Measurements from ENCODE around the gene GLG1. TPM values are rescaled to one million over a fixed set of nuclear protein-coding genes. Genes with fewer than 3 reads are reported as not detected.

The GLG1 gene
- total and polyA plus RNA-seq, 2 donors (not counting 3 experiments of a cell fraction or from before 2014, with no cell fraction given): 86.3 to 165 TPM

GRCh38 chr16:74485916-74486315, 121.0 kb downstream of the GLG1 start:
- Histone ChIP-seq H3K36me3 (ENCODE audit: control insufficient read depth in 2 of 2, extremely low read depth in 1 of 2, insufficient read depth in 2 of 2, low read length in 2 of 2) (peaks cover 3 to 5% of the 10 kb centered on the region in 2 experiments), H3K79me2 (ENCODE audit: control insufficient read depth, insufficient read depth, low read length) (no peaks in the 10 kb centered on the region), H2AFZ (ENCODE audit: low read depth, low read length) (no peak overlapping the region), H3K9ac (replicated peaks; ENCODE audit: extremely low read depth, insufficient read depth, low read length) (no peak overlapping the region), H3K27me3 (ENCODE audit: control insufficient read depth in 2 of 2, insufficient read depth in 2 of 2, low read length in 2 of 2) (no peaks in the 10 kb centered on the region), H4K20me1 (replicated peaks; ENCODE audit: control insufficient read depth, extremely low read depth, insufficient read depth, low read length) (no peaks in the 10 kb centered on the region), H3K4me3 (replicated peaks in 1 of 3; ENCODE audit: insufficient read depth in 1 of 3, low read depth in 1 of 3, low read length in 3 of 3) (no peak overlapping the region), H3K4me1 (ENCODE audit: control insufficient read depth, extremely low read depth, insufficient read depth, low read length) (peaks cover 2% of the 10 kb centered on the region), H3K4me2 (ENCODE audit: insufficient read depth, low read length) (no peak overlapping the region), H3K9me1 (replicated peaks; ENCODE audit: control insufficient read depth, extremely low read depth, insufficient read depth, low read length) (no peaks in the 10 kb centered on the region), H3K27ac (ENCODE audit: insufficient read depth, low read depth, low read length) (no peak overlapping the region), H3K9me3 (replicated peaks; ENCODE audit: control insufficient read depth, insufficient read depth, low read length) (no peaks in the 10 kb centered on the region)
- TF ChIP-seq POLR2AphosphoS5 (IDR thresholded peaks at IDR 0.05; ENCODE audit: insufficient read depth, low read depth, low read length): no peak
- no peak for TF ChIP-seq POLR2A (IDR thresholded peaks at IDR 0.05; ENCODE audit: low read depth, low read length)
- TF ChIP-seq, protein P1, sequence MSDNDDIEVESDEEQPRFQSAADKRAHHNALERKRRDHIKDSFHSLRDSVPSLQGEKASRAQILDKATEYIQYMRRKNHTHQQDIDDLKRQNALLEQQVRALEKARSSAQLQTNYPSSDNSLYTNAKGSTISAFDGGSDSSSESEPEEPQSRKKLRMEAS (IDR thresholded peaks at IDR 0.05; ENCODE audit: insufficient read depth, insufficient read length): no peak
- TF ChIP-seq JUN (IDR thresholded peaks at IDR 0.05; ENCODE audit: borderline replicate concordance, insufficient read depth, insufficient read length, low read depth): no peak
- TF ChIP-seq, protein P2, sequence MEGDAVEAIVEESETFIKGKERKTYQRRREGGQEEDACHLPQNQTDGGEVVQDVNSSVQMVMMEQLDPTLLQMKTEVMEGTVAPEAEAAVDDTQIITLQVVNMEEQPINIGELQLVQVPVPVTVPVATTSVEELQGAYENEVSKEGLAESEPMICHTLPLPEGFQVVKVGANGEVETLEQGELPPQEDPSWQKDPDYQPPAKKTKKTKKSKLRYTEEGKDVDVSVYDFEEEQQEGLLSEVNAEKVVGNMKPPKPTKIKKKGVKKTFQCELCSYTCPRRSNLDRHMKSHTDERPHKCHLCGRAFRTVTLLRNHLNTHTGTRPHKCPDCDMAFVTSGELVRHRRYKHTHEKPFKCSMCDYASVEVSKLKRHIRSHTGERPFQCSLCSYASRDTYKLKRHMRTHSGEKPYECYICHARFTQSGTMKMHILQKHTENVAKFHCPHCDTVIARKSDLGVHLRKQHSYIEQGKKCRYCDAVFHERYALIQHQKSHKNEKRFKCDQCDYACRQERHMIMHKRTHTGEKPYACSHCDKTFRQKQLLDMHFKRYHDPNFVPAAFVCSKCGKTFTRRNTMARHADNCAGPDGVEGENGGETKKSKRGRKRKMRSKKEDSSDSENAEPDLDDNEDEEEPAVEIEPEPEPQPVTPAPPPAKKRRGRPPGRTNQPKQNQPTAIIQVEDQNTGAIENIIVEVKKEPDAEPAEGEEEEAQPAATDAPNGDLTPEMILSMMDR (IDR thresholded peaks at IDR 0.05; ENCODE audit: extremely low read depth in 1 of 2, insufficient read depth in 1 of 2, low read depth in 1 of 2, low read length in 2 of 2): no peak
- no peak for TF ChIP-seq FOS (IDR thresholded peaks at IDR 0.05; ENCODE audit: borderline replicate concordance, insufficient read depth, low read length)
- TF ChIP-seq MYC (IDR thresholded peaks at IDR 0.05; ENCODE audit: low read depth, low read length): no peak
- TF ChIP-seq EZH2 (IDR thresholded peaks at IDR 0.05; ENCODE audit: borderline replicate concordance, low read depth, low read length, severe bottlenecking): no peak
- TF ChIP-seq GATA2 (IDR thresholded peaks at IDR 0.05; ENCODE audit: insufficient read depth, insufficient read length, low read depth, low read length): no peak
- no peak for DNase-seq (ENCODE audit: low read depth, low spot score)
- BruUV-seq (replicated peaks): no TSS peak
- POLR2A ChIA-PET: no interaction called here
- CTCF ChIA-PET: interaction anchor here (0.8 to 1.1 kb wide), 2 partner anchors 10 to 166 kb away, joined by 3 to 4 read pairs; no protein-coding TSS in a partner anchor
- dilution Hi-C loops (cut with MboI; ENCODE audit: extremely low pct_ligation_motif_present, low sequenced_read_pairs) (no loop called here), intact Hi-C loops (cut with micrococcal nuclease) (no loop called here)
- FAIRE-seq: no peak

All from endothelial cell of umbilical vein (primary cell).